ENCODE measurements around the gene AHCYL2.

GRCh38 chr7:129423700-129424410 lies 199.0 kb downstream of the AHCYL2 start:
- no peak for TF ChIP-seq CTCF (IDR thresholded peaks at IDR 0.05; ENCODE audit: low read depth, low read length, poor library complexity, severe bottlenecking)
- no peak for TF ChIP-seq EZH2phosphoT487 (IDR thresholded peaks at IDR 0.05; ENCODE audit: borderline replicate concordance, low read length)
